Prostate gland (tissue), 2 donors: ENCODE results near the gene TREX2.

ENCODE experiments used
- CTCF ChIP-seq, 4 experiments: fragments of 200-600 bp in 2 of 4; fragments of 450-650 bp in 2 of 4; sonication (generic) in 2 of 4; IDR thresholded peaks; 1 replicate in 3 of 4; 2 replicates in 1 of 4; pipeline ENCODE4 v1.5.1; 2016 to 2019; ENCODE audit warnings: antibody characterized with exemption in 4 of 4, mild to moderate bottlenecking in 2 of 4, moderate library complexity in 2 of 4
- POLR2A ChIP-seq: fragments of 450-650 bp; IDR thresholded peaks from one replicate; pipeline ENCODE4 v1.6.1; 2016; ENCODE audit warnings: antibody characterized with exemption, mild to moderate bottlenecking
- POLR2AphosphoS5 ChIP-seq: sonication (generic); formaldehyde crosslinking; IDR thresholded peaks from one replicate; pipeline ENCODE4 v1.6.1; 2017; ENCODE audit warnings: antibody characterized with exemption

- TF ChIP-seq CTCF (IDR thresholded peaks at IDR 0.05) = no peak
- TF ChIP-seq POLR2AphosphoS5 = no peak
- TF ChIP-seq POLR2A = no peak
Measured at GRCh38 chrX:153486171-153486570, 40.3 kb upstream of the TREX2 start.
